IMR-90 (cell line): ENCODE data around the gene SPEG. TPM values are rescaled to one million over a fixed set of nuclear protein-coding genes. Genes with fewer than 3 reads are reported as not detected.

Experiments
- ATAC-seq: fragments of 200-7000 bp; cut with Tn5 transposase; 2 replicates; pipeline ENCODE4 v1.9.1; 2020; ENCODE audit warnings: low read depth, mild to moderate bottlenecking, moderate library complexity
- BruUV-seq: library from RNA; stranded (reverse); fragments of 400-500 nt; replicated peaks from 2 replicates; lab custom pipeline; 2021; lab: Mats Ljungman, UMichigan
- CTCF ChIA-PET: fragments of 300-600 bp; formaldehyde crosslinking; extraction: SDS; loops from one replicate; lab custom pipeline; 2021; ENCODE audit warnings: antibody characterized with exemption; lab: Yijun Ruan, JAX
- POLR2A ChIA-PET: fragments of 300-600 bp; sonication (Branson Sonifier 250); formaldehyde crosslinking; loops from one replicate; lab custom pipeline; 2022; ENCODE audit warnings: antibody characterized with exemption; ENCODE audit not compliant: unreplicated experiment; lab: Charles Lee
- DNase-seq: peaks from one replicate; pipeline ENCODE4 v3.0.0; 2013
- H2AFZ ChIP-seq: replicated peaks from 2 replicates; pipeline ENCODE3; 2013; ENCODE audit warnings: low read length, mild to moderate bottlenecking; ENCODE audit not compliant: poor library complexity
- H2AK5ac ChIP-seq: 2 replicates; pipeline ENCODE4 v1.6.1; 2013; ENCODE audit warnings: low read depth, low read length, inconsistent platforms
- H2AK9ac ChIP-seq: replicated peaks from 2 replicates; pipeline ENCODE3; 2013; ENCODE audit warnings: mild to moderate bottlenecking, low read depth, low read length, moderate library complexity; ENCODE audit not compliant: poor library complexity
- H2BK120ac ChIP-seq: 2 replicates; pipeline ENCODE4 v1.6.1; 2013; ENCODE audit warnings: low read depth, low read length, inconsistent platforms
- H2BK15ac ChIP-seq: 3 replicates; pipeline ENCODE4 v1.6.1; 2013; ENCODE audit warnings: low read depth, low read length, inconsistent platforms
- H2BK20ac ChIP-seq: 2 replicates; pipeline ENCODE4 v1.6.1; 2013; ENCODE audit warnings: low read depth, mild to moderate bottlenecking, inconsistent platforms, low read length, moderate library complexity
- H2BK5ac ChIP-seq: 2 replicates; pipeline ENCODE4 v1.6.1; 2013; ENCODE audit warnings: mild to moderate bottlenecking, low read depth, low read length, inconsistent platforms; ENCODE audit not compliant: poor library complexity, severe bottlenecking
- H3K14ac ChIP-seq: replicated peaks from 2 replicates; pipeline ENCODE4 v1.6.1; 2013; ENCODE audit warnings: low read depth, low read length, inconsistent platforms
- H3K18ac ChIP-seq: 2 replicates; pipeline ENCODE4 v1.6.1; 2013; ENCODE audit warnings: low read depth, low read length, control low read depth
- H3K23ac ChIP-seq: 2 replicates; pipeline ENCODE4 v1.6.1; 2013; ENCODE audit warnings: low read depth, low read length, inconsistent platforms
- H3K27ac ChIP-seq: 2 replicates; pipeline ENCODE4 v1.5.1; 2013; ENCODE audit warnings: mild to moderate bottlenecking, control low read depth, low read length; ENCODE audit not compliant: insufficient read depth
- H3K27me3 ChIP-seq: 2 replicates; pipeline ENCODE4 v1.6.1; 2013; ENCODE audit warnings: low read length; ENCODE audit not compliant: control insufficient read depth, insufficient read depth
- H3K36me3 ChIP-seq: 2 replicates; pipeline ENCODE4 v1.6.1; 2013; ENCODE audit warnings: low read length, mixed read lengths; ENCODE audit not compliant: control insufficient read depth, insufficient read depth
- H3K4ac ChIP-seq: 2 replicates; pipeline ENCODE4 v1.6.1; 2013; ENCODE audit warnings: low read depth, low read length, inconsistent platforms
- H3K4me1 ChIP-seq: 2 replicates; pipeline ENCODE4 v1.6.1; 2013; ENCODE audit warnings: low read length, mixed read lengths; ENCODE audit not compliant: control insufficient read depth, insufficient read depth
- H3K4me2 ChIP-seq: 2 replicates; pipeline ENCODE4 v1.6.1; 2013; ENCODE audit warnings: low read depth, mild to moderate bottlenecking, control low read depth, low read length, moderate library complexity
- H3K4me3 ChIP-seq: 2 replicates; pipeline ENCODE4 v1.5.1; 2013; ENCODE audit warnings: low read depth, mild to moderate bottlenecking, control low read depth, low read length, moderate library complexity; ENCODE audit not compliant: insufficient read depth
- H3K56ac ChIP-seq: 2 replicates; pipeline ENCODE4 v1.6.1; 2013; ENCODE audit warnings: low read length, inconsistent platforms; ENCODE audit not compliant: insufficient read depth; ENCODE audit errors: extremely low read depth
- H3K79me1 ChIP-seq, 2 experiments: 2 replicates each; pipeline ENCODE4 v1.6.1; 2013; ENCODE audit warnings: low read length in 2 of 2, inconsistent platforms in 1 of 2, low read depth in 1 of 2
- H3K9ac ChIP-seq: 2 replicates; pipeline ENCODE4 v1.6.1; 2013; ENCODE audit warnings: low read depth, low read length, control low read depth
- H3K9me1 ChIP-seq: 2 replicates; pipeline ENCODE4 v1.6.1; 2013; ENCODE audit warnings: low read length, inconsistent platforms; ENCODE audit not compliant: insufficient read depth
- H3K9me3 ChIP-seq: 2 replicates; pipeline ENCODE4 v1.6.1; 2013; ENCODE audit warnings: low read length; ENCODE audit not compliant: control insufficient read depth, insufficient read depth
- H4K20me1 ChIP-seq: 2 replicates; pipeline ENCODE4 v1.6.1; 2013; ENCODE audit warnings: low read length, inconsistent platforms; ENCODE audit not compliant: insufficient read depth
- H4K5ac ChIP-seq: 2 replicates; pipeline ENCODE4 v1.6.1; 2013; ENCODE audit warnings: mild to moderate bottlenecking, low read depth, low read length, control low read depth
- H4K8ac ChIP-seq, 2 experiments: 2 replicates each; pipeline ENCODE4 v1.6.1; 2013; ENCODE audit warnings: low read depth in 2 of 2, low read length in 2 of 2, control low read depth in 1 of 2, inconsistent platforms in 1 of 2
- H4K91ac ChIP-seq: 2 replicates; pipeline ENCODE4 v1.6.1; 2013; ENCODE audit warnings: low read depth, low read length, inconsistent platforms; ENCODE audit not compliant: insufficient read depth
- BHLHE40 ChIP-seq: fragments of 150-350 bp; IDR thresholded peaks from 2 replicates; pipeline ENCODE4 v1.6.1; 2016; ENCODE audit warnings: mild to moderate bottlenecking, low read depth, low read length
- CEBPB ChIP-seq: IDR thresholded peaks from 2 replicates; pipeline ENCODE4 v1.6.1; 2012; ENCODE audit warnings: low read depth, low read length, improper control_type of control experiment
- CHD1 ChIP-seq: IDR thresholded peaks from 2 replicates; pipeline ENCODE4 v1.6.1; 2012; ENCODE audit warnings: low read depth, low read length, improper control_type of control experiment
- FOS ChIP-seq: fragments of 150-350 bp; IDR thresholded peaks from 2 replicates; pipeline ENCODE4 v1.6.1; 2016; ENCODE audit warnings: low read depth, low read length
- MAFK ChIP-seq: IDR thresholded peaks from 2 replicates; pipeline ENCODE4 v1.6.1; 2012; ENCODE audit warnings: low read depth, low read length, improper control_type of control experiment
- MAZ ChIP-seq: IDR thresholded peaks from 2 replicates; pipeline ENCODE4 v1.6.1; 2012; ENCODE audit warnings: low read depth, mild to moderate bottlenecking, low read length, improper control_type of control experiment, moderate library complexity, borderline replicate concordance
- MXI1 ChIP-seq: IDR thresholded peaks from 2 replicates; pipeline ENCODE4 v1.6.1; 2012; ENCODE audit warnings: low read depth, mild to moderate bottlenecking, low read length, moderate library complexity, borderline replicate concordance
- NFE2L2 ChIP-seq: fragments of 150-350 bp; IDR thresholded peaks from 2 replicates; pipeline ENCODE4 v1.6.1; 2016; ENCODE audit warnings: low read depth, mild to moderate bottlenecking, low read length
- POLR2A ChIP-seq: IDR thresholded peaks from 2 replicates; pipeline ENCODE4 v1.6.1; 2012; ENCODE audit warnings: mild to moderate bottlenecking, low read depth, low read length
- RAD21 ChIP-seq: IDR thresholded peaks from 2 replicates; pipeline ENCODE4 v1.6.1; 2012; ENCODE audit warnings: low read length, improper control_type of control experiment
- RCOR1 ChIP-seq: IDR thresholded peaks from 2 replicates; pipeline ENCODE4 v1.6.1; 2012; ENCODE audit warnings: mild to moderate bottlenecking, low read length, improper control_type of control experiment; ENCODE audit not compliant: insufficient replicate concordance
- RFX5 ChIP-seq: IDR thresholded peaks from 2 replicates; pipeline ENCODE4 v1.8.0; 2012; ENCODE audit warnings: low read depth, mild to moderate bottlenecking, low read length, moderate library complexity
- SMC3 ChIP-seq: fragments of 150-350 bp; IDR thresholded peaks from 2 replicates; pipeline ENCODE4 v1.6.1; 2016; ENCODE audit warnings: low read depth, mild to moderate bottlenecking, antibody characterized with exemption, low read length, moderate library complexity
- WGBS, 2 experiments: methylation state at CpG; one replicate each; pipeline versions ENCODE4 v1.1.5 to v1.1.7; 2013; ENCODE audit warnings: missing lambda C conversion rate in 2 of 2; ENCODE audit not compliant: insufficient read length in 1 of 2; ENCODE audit errors: extremely low coverage in 2 of 2; 5-methylcytosine and 5-hydroxymethylcytosine counted together
- dilution Hi-C: fragments of 300-500 bp; cut with HindIII; formaldehyde crosslinking; loops from one replicate; pipeline ENCODE4 v1.14.3; 2018; ENCODE audit warnings: low sequenced_read_pairs; ENCODE audit not compliant: unreplicated experiment
- in situ Hi-C: fragments of 300-500 bp; cut with MboI; formaldehyde crosslinking; loops from 3 replicates; pipeline ENCODE4 v1.14.3; 2019; ENCODE audit warnings: low sequenced_read_pairs, inconsistent platforms, mixed read lengths
- intact Hi-C: fragments of 100-400 bp; cut with micrococcal nuclease; formaldehyde crosslinking; loops from 2 replicates; pipeline ENCODE4 v1.10.0; 2022
- polyA plus RNA-seq, 3 experiments: library from polyadenylated mRNA; depleted of rRNA; stranded (reverse); fragments of >200 nt; gene quantifications; 2 replicates each; pipeline ENCODE4 v1.2.3, GENCODE V29; 2012; ENCODE audit warnings: low replicate concordance in 1 of 3
- total RNA-seq: library from RNA; depleted of rRNA; stranded (reverse); fragments of >200 nt; gene quantifications from 2 replicates; pipeline ENCODE4 v1.2.3, GENCODE V29; 2012
- TF ChIP-seq, protein P1 (sequence below): conservative IDR thresholded peaks from 2 replicates; pipeline ENCODE4 v1.5.1; 2012; ENCODE audit warnings: mild to moderate bottlenecking, low read depth, low read length, improper control_type of control experiment
- TF ChIP-seq, protein P2 (sequence below): fragments of 150-350 bp; IDR thresholded peaks from 2 replicates; pipeline ENCODE4 v1.6.1; 2017; ENCODE audit warnings: mild to moderate bottlenecking, antibody characterized with exemption, low read length, low read depth
- TF ChIP-seq, protein P3 (sequence below): fragments of 150-350 bp; IDR thresholded peaks from 2 replicates; pipeline ENCODE4 v1.6.1; 2016; ENCODE audit warnings: low read depth, mild to moderate bottlenecking, low read length, moderate library complexity, borderline replicate concordance

Gene SPEG
- total and polyA plus RNA-seq, 2 of the 4 experiments (the other 2 are of a cell fraction): 6.8 to 81.6 TPM

DNA sequence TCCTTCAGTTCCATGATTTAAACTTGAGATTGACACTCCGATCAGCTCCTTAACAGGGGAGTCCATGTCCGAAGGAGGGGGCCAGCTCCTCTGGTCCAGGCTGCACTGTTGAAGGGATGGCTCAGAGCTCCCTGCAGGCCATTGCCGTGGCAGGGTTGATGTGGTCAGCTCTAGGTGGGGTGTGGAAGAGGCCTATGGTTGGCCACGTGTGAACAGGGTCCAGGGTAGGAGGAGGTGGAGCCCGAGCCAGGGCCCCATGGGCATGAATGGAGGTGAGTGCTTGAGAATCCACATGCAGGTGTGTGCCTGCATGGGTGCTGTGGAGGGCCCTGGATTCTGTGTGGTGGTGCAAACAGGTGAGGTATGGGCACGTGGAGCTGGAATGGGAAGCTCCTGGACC, 1.1 kb downstream of the SPEG start:
- H2AK9ac ChIP-seq: no peak overlapping the region
- H4K20me1 ChIP-seq: no peaks in the 10 kb centered on the region
- H3K14ac ChIP-seq: no peak overlapping the region
- H3K18ac ChIP-seq: no peak overlapping the region
- TF ChIP-seq MXI1: no peak
- TF ChIP-seq SMC3: no peak
- TF ChIP-seq, protein P1, sequence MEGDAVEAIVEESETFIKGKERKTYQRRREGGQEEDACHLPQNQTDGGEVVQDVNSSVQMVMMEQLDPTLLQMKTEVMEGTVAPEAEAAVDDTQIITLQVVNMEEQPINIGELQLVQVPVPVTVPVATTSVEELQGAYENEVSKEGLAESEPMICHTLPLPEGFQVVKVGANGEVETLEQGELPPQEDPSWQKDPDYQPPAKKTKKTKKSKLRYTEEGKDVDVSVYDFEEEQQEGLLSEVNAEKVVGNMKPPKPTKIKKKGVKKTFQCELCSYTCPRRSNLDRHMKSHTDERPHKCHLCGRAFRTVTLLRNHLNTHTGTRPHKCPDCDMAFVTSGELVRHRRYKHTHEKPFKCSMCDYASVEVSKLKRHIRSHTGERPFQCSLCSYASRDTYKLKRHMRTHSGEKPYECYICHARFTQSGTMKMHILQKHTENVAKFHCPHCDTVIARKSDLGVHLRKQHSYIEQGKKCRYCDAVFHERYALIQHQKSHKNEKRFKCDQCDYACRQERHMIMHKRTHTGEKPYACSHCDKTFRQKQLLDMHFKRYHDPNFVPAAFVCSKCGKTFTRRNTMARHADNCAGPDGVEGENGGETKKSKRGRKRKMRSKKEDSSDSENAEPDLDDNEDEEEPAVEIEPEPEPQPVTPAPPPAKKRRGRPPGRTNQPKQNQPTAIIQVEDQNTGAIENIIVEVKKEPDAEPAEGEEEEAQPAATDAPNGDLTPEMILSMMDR: no peak
- TF ChIP-seq MAZ: no peak
- no peak for TF ChIP-seq CEBPB
- no peak for TF ChIP-seq BHLHE40
- TF ChIP-seq RFX5: no peak
- TF ChIP-seq, protein P2, sequence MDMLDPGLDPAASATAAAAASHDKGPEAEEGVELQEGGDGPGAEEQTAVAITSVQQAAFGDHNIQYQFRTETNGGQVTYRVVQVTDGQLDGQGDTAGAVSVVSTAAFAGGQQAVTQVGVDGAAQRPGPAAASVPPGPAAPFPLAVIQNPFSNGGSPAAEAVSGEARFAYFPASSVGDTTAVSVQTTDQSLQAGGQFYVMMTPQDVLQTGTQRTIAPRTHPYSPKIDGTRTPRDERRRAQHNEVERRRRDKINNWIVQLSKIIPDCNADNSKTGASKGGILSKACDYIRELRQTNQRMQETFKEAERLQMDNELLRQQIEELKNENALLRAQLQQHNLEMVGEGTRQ: no peak
- TF ChIP-seq, protein P3, sequence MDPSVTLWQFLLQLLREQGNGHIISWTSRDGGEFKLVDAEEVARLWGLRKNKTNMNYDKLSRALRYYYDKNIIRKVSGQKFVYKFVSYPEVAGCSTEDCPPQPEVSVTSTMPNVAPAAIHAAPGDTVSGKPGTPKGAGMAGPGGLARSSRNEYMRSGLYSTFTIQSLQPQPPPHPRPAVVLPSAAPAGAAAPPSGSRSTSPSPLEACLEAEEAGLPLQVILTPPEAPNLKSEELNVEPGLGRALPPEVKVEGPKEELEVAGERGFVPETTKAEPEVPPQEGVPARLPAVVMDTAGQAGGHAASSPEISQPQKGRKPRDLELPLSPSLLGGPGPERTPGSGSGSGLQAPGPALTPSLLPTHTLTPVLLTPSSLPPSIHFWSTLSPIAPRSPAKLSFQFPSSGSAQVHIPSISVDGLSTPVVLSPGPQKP: no peak
- TF ChIP-seq POLR2A: no peak
- TF ChIP-seq RCOR1: no peak
- no peak for TF ChIP-seq RAD21
- no peak for TF ChIP-seq NFE2L2
- TF ChIP-seq FOS: no peak
- TF ChIP-seq CHD1: no peak
- no peak for TF ChIP-seq MAFK
- POLR2A ChIA-PET: no interaction called here
- no peak overlapping the region for H3K27ac ChIP-seq
- no peak overlapping the region for H4K8ac ChIP-seq
- no peaks in the 10 kb centered on the region for H3K9me3 ChIP-seq
- H3K4ac ChIP-seq: no peak overlapping the region
- no peak for DNase-seq
- in situ Hi-C loops: no loop called here
- H3K4me1 ChIP-seq: peaks cover 5% of the 10 kb centered on the region
- H3K36me3 ChIP-seq: no peaks in the 10 kb centered on the region
- H3K4me2 ChIP-seq: no peak overlapping the region
- no peak overlapping the region for H2BK5ac ChIP-seq
- H2BK120ac ChIP-seq: no peak overlapping the region
- no peak for ATAC-seq
- no peak overlapping the region for H3K23ac ChIP-seq
- H2BK15ac ChIP-seq: no peak overlapping the region
- no peak overlapping the region for H3K56ac ChIP-seq
- dilution Hi-C loops: no loop called here
- CTCF ChIA-PET: interaction anchor here (1.0 to 1.1 kb wide), 2 partner anchors 13 to 94 kb away, joined by 4 read pairs; no protein-coding TSS in a partner anchor
- intact Hi-C loops: no loop called here
- no peak overlapping the region for H2AK5ac ChIP-seq
- no peaks in the 10 kb centered on the region; the same call in 1 of the 2 replicates for H3K27me3 ChIP-seq
- 91% methylated on average over 5 of the region's 6 CpGs; no CpG with 5 or more reads in 1 of the 2 experiments for WGBS, 2 experiments
- H3K9ac ChIP-seq: no peak overlapping the region
- H3K4me3 ChIP-seq: no peak overlapping the region
- H4K91ac ChIP-seq: no peak overlapping the region
- H3K9me1 ChIP-seq: peaks cover 3% of the 10 kb centered on the region; the same call in 1 of the 2 replicates
- no peak overlapping the region for H2AFZ ChIP-seq
- no peak overlapping the region for H4K5ac ChIP-seq
- no peak overlapping the region for H2BK20ac ChIP-seq
- H3K79me1 ChIP-seq: no peaks in the 10 kb centered on the region
- no TSS peak for BruUV-seq
